ENCODE results near the gene FAAP100. TPM values are rescaled to one million over a fixed set of nuclear protein-coding genes. Genes with fewer than 3 reads are reported as not detected.
A peak's percentile ranks its signal among the peaks of the same experiment; 100 is the strongest.

Gene FAAP100
- total RNA-seq, 1 donor from 2014 or later = 64.6 TPM

GRCh38 chr17:81550285-81550684 is 1.9 kb downstream of the FAAP100 start:
- Mint-ChIP-seq H3K27me3 (ENCODE audit: unreplicated experiment) (no peaks in the 10 kb centered on the region), H3K27ac (ENCODE audit: unreplicated experiment) (peak overlapping the region; percentile 18), H3K4me1 (ENCODE audit: unreplicated experiment) (peaks cover 42% of the 10 kb centered on the region), H3K4me3 (ENCODE audit: unreplicated experiment) (peak overlapping the region; percentile 85), H3K9me3 (ENCODE audit: unreplicated experiment) (no peaks in the 10 kb centered on the region), H3K36me3 (ENCODE audit: unreplicated experiment) (peaks cover 19% of the 10 kb centered on the region)
- no peak for TF ChIP-seq CTCF (IDR thresholded peaks at IDR 0.05)
- no peak for DNase-seq (ENCODE audit: extremely low spot score, unreplicated experiment)

GRCh38 chr17:81549826-81550225 is 2.3 kb downstream of the FAAP100 start:
- H3K9me3 Mint-ChIP-seq (ENCODE audit: unreplicated experiment) = no peaks in the 10 kb centered on the region
- peaks cover 21% of the 10 kb centered on the region for H3K36me3 Mint-ChIP-seq (ENCODE audit: unreplicated experiment)
- no peak for TF ChIP-seq CTCF (IDR thresholded peaks at IDR 0.05)
- peaks cover 42% of the 10 kb centered on the region for H3K4me1 Mint-ChIP-seq (ENCODE audit: unreplicated experiment)
- no peak for DNase-seq (ENCODE audit: extremely low spot score, unreplicated experiment)
- peak overlapping the region; percentile 18 for H3K27ac Mint-ChIP-seq (ENCODE audit: unreplicated experiment)
- peak overlapping the region; percentile 26 for H3K4me3 Mint-ChIP-seq (ENCODE audit: unreplicated experiment)
- H3K27me3 Mint-ChIP-seq (ENCODE audit: unreplicated experiment) = no peaks in the 10 kb centered on the region

GRCh38 chr17:81549031-81549557 is 3.1 kb downstream of the FAAP100 start:
- TF ChIP-seq CTCF (IDR thresholded peaks at IDR 0.05) = no peak
- Mint-ChIP-seq H3K36me3 (ENCODE audit: unreplicated experiment) (peaks cover 21% of the 10 kb centered on the region), H3K9me3 (ENCODE audit: unreplicated experiment) (no peaks in the 10 kb centered on the region), H3K27ac (ENCODE audit: unreplicated experiment) (no peak overlapping the region), H3K27me3 (ENCODE audit: unreplicated experiment) (no peaks in the 10 kb centered on the region), H3K4me3 (ENCODE audit: unreplicated experiment) (peak overlapping the region; percentile 16), H3K4me1 (ENCODE audit: unreplicated experiment) (peaks cover 37% of the 10 kb centered on the region)
- DNase-seq (ENCODE audit: extremely low spot score, unreplicated experiment) = no peak

GRCh38 chr17:81547614-81547982 is 4.6 kb downstream of the FAAP100 start:
- no peak for TF ChIP-seq CTCF (IDR thresholded peaks at IDR 0.05)
- Mint-ChIP-seq H3K27me3 (ENCODE audit: unreplicated experiment) (no peaks in the 10 kb centered on the region), H3K36me3 (ENCODE audit: unreplicated experiment) (peaks cover 22% of the 10 kb centered on the region), H3K9me3 (ENCODE audit: unreplicated experiment) (no peaks in the 10 kb centered on the region), H3K27ac (ENCODE audit: unreplicated experiment) (no peak overlapping the region), H3K4me1 (ENCODE audit: unreplicated experiment) (peaks cover 24% of the 10 kb centered on the region), H3K4me3 (ENCODE audit: unreplicated experiment) (no peak overlapping the region)
- no peak for DNase-seq (ENCODE audit: extremely low spot score, unreplicated experiment)

GRCh38 chr17:81546906-81547613 is 5.1 kb downstream of the FAAP100 start:
- no peak for DNase-seq (ENCODE audit: extremely low spot score, unreplicated experiment)
- H3K27ac Mint-ChIP-seq (ENCODE audit: unreplicated experiment) = no peak overlapping the region
- H3K27me3 Mint-ChIP-seq (ENCODE audit: unreplicated experiment) = no peaks in the 10 kb centered on the region
- peaks cover 24% of the 10 kb centered on the region for H3K36me3 Mint-ChIP-seq (ENCODE audit: unreplicated experiment)
- peaks cover 24% of the 10 kb centered on the region for H3K4me1 Mint-ChIP-seq (ENCODE audit: unreplicated experiment)
- no peak overlapping the region for H3K4me3 Mint-ChIP-seq (ENCODE audit: unreplicated experiment)
- no peak for TF ChIP-seq CTCF (IDR thresholded peaks at IDR 0.05)
- H3K9me3 Mint-ChIP-seq (ENCODE audit: unreplicated experiment) = no peaks in the 10 kb centered on the region

Measured in osteocyte (in vitro differentiated cells).